GM12873 (cell line): ENCODE data around the gene SLFN14.

Source experiments
- CTCF ChIP-seq: IDR thresholded peaks from 2 replicates; pipeline ENCODE4 v1.5.1; 2012; ENCODE audit warnings: low read depth, mild to moderate bottlenecking, moderate library complexity, low read length, control low read depth; ENCODE audit not compliant: insufficient read depth; ENCODE audit errors: missing control alignments

SLFN14 gene

GRCh38 chr17:35536664-35537171, 23.9 kb downstream of the SLFN14 start:
- TF ChIP-seq CTCF: no peak

GRCh38 chr17:35534576-35535093, 26.0 kb downstream of the SLFN14 start:
- no peak for TF ChIP-seq CTCF

- TF ChIP-seq CTCF: no peak
Measured at GRCh38 chr17:35531160-35531559, 29.5 kb downstream of the SLFN14 start.

GRCh38 chr17:35529866-35530265, 30.8 kb downstream of the SLFN14 start:
- no peak for TF ChIP-seq CTCF

- no peak for TF ChIP-seq CTCF
Measured at GRCh38 chr17:35523296-35523695, 37.3 kb downstream of the SLFN14 start.

- TF ChIP-seq CTCF: no peak
Measured at GRCh38 chr17:35521150-35521549, 39.5 kb downstream of the SLFN14 start.

- TF ChIP-seq CTCF: no peak
Measured at GRCh38 chr17:35519906-35520442, 40.6 kb downstream of the SLFN14 start.

- TF ChIP-seq CTCF: no peak
Measured at GRCh38 chr17:35519439-35519838, 41.2 kb downstream of the SLFN14 start.
